HG03439 (cell line): ENCODE results near the gene TMEM80.

Experiments used
- ATAC-seq: cut with Tn5 transposase; IDR thresholded peaks from one replicate; pipeline ENCODE4 v1.9.1; 2021; ENCODE audit warnings: mild to moderate bottlenecking, moderate library complexity; ENCODE audit not compliant: unreplicated experiment

The TMEM80 gene

DNA sequence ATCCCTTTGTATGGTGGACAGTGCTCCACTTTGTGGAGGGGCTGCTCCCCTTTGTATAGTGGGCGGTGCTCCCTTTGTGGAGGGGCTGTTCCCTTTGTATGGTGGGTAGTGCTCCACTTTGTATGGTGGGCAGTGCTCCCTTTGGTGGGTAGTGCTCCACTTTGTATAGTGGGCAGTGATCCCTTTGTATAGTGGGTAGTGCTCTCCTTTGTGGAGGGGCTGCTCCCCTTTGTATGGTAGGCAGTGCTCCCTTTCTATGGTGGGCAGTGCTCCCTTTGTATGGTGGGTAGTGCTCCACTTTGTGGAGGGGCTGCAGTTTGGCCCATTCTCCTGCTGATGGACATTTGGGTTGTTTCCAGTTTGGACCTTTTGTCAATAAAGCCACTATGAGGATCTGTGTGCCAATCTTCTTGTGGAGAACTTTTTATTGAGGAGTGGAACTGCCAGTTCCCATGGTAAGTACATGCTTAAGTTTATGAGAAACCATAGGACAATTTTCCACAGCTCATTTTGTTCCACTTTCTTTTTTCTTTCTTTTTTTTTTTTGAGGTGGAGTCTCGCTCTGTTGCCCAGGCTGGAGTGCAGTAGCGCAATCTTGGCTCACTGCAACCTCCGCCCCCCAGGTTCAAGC, 47.1 kb downstream of the TMEM80 start:
- ATAC-seq, result no peak

DNA sequence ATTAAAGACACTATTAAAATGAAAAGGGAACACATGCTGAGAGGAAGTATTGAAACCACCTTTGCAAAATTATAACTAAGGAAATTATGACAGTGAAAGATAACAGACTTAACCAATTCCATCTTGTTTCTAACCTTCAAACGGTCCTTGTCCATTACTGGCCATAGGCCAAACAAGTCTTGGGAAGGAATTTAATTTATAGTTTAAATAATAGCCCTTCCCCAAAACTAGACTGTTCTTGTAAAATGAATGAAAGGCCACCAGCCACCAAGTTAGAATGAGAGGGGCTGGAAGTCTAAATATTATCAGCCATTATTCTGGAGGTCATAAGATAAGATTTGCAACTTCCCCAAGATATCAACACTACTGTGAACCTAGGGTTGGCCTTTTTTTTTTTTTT, 49.8 kb downstream of the TMEM80 start:
- no peak for ATAC-seq

DNA sequence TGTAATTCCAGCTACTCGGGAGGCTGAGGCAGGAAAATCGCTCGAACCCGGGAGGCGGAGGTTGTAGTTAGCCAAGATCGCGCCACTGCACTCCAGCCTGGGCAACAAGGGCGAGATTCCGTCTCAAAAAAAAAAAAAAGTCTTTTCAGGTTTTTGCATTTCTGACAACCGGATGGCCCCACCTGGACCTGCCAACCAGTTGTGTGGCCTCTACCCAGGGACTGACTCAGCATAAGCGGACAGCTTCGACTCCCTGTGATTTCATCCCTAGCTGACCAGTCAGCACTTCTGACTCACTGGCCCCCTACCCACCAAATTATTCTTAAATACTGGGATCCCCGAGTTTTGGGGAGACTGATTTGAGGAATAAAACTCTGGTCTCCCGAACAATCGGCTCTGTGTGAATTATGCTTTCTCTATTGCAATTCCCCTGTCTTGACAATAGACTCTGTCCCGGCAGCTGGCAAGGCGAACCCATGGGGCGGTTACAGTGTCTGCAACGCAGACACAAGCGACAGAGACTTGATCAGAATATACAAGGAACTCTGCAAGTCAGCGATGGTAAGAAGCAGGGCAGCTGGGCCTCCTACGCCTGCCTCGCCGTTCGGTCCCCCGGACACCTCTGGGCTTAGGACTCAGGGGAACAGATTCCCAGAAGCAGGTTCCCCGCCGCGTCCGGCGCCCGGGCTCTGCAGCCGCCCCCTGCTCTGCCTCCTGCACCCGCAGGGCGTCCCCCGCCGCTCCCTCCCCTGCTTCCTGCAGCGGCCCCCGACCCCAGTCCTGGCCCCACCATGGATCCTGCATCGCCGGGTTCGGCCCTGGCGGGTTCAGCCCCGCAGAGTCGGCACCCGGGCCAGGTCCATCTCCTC, 50.9 kb downstream of the TMEM80 start:
- peak; percentile 20 for ATAC-seq

DNA sequence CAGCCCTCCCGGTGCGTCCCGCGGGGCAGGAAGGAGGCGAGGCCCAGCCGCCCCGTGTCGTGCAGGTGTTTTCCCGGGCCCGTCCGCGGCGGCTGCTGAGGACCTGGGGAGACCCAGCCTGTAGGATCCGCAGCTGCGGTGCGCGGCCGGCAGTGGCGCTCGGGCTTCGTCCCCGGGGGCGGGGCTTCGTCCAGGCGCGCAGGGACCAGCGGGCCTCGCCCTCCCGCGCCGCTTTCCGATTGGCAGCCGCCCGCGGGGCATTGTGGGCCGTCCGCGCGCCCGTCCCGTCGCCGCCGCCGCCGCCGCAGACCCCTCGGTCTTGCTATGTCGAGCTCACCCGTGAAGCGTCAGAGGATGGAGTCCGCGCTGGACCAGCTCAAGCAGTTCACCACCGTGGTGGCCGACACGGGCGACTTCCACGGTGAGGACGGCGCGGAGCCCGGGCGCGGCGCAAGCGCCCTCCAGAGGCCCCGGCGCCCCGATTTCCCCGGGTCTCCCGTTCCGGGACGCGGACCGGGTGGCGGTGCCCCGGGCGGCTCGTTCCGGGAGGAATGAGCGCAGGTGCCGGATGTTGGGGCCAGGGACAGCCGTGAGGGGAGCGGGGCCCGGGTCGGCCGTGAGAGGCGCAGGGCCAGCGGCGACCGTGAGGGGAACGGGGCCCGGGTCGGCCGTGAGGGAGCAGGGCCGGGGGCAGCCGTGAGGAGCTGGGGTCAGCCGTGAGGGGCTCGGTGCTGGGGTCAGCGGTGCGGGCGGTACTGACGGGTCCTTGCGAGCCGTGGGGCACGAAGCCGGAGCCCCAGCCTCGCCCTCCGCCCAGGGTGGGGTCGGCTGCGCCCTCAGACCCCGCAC, 51.8 kb downstream of the TMEM80 start, which contains the start of gene TALDO1:
TSS of gene TALDO1 (plus strand) at position 307 of the 849 bp plus-strand sequence. CDS start at position 325, 18 bp downstream.
- ATAC-seq, result peak; percentile 85

DNA sequence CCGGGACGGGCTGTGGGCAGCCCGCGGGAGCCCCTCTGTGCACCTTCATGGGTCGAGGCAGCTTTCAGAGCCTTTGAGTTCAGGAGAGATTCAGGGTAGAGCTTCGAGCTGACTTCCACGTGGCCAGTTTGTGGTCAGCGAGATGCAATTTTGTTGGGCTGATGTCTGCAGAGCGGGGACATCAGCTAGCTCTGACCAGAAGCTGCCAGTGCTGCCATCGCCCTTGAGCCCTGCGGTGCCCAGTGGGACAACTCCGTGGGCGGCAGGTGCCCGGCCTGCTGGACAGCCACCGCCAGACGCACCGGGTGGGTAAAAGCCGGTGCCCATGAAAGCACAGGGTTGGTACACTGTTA, 52.4 kb downstream of the TMEM80 start:
- peak; percentile 10 for ATAC-seq

DNA sequence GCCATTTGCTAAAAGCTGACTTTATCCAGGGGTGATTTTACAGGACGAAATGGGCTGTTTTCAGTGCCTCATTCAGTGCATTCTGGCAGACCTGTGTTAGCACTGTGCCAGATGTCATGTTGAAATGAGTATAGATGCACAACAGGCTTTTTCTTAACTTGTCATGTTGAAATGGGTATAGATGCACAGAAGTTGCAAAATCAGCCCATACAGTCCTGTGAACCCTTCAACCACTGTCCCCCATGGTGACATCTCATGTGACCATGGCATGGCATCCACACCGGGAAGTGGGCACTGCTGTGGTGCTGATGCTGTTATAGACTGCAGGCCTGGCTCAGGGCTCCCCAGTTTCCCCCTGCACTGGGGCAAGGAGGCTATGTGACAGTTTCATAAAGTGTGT, 54.1 kb downstream of the TMEM80 start:
- no peak for ATAC-seq
